K562 (cell line): Measurements from ENCODE around the gene MLXIPL.

Experiments used
- ATF2 ChIP-seq: sonication (generic); formaldehyde crosslinking; IDR thresholded peaks from 2 replicates; pipeline ENCODE4 v1.8.1; 2022; ENCODE audit warnings: missing genetic modification reagents
- CTCF ChIP-seq, 3 experiments: IDR thresholded peaks in 2 of 3; conservative IDR thresholded peaks in 1 of 3; 2 replicates each; pipeline ENCODE4 v1.5.1; 2011 to 2012; ENCODE audit warnings: low read length in 3 of 3, mild to moderate bottlenecking in 3 of 3, control low read depth in 2 of 3, improper control_type of control experiment in 1 of 3, inconsistent platforms in 1 of 3, low read depth in 1 of 3, mixed read lengths in 1 of 3, moderate library complexity in 1 of 3; ENCODE audit not compliant: insufficient read depth in 2 of 3
- EP300 ChIP-seq: IDR thresholded peaks from 2 replicates; pipeline ENCODE4 v1.6.1; 2012; ENCODE audit warnings: low read length, improper control_type of control experiment
- STAT6 ChIP-seq: sonication (generic); formaldehyde crosslinking; IDR thresholded peaks from 2 replicates; pipeline ENCODE4 v1.8.1; 2023; ENCODE audit warnings: mild to moderate bottlenecking, missing genetic modification reagents
- TCF7L2 ChIP-seq: fragments of 150-350 bp; IDR thresholded peaks from 2 replicates; pipeline ENCODE4 v1.6.1; 2016; ENCODE audit warnings: low read depth, mild to moderate bottlenecking, low read length, moderate library complexity

- no peak for TF ChIP-seq ATF2
- no peak for TF ChIP-seq EP300
- TF ChIP-seq STAT6 (CRISPR knock-in tag) = no peak
- TF ChIP-seq CTCF (IDR thresholded peaks at IDR 0.05 in 2 of 3, conservative IDR thresholded peaks at IDR 0.05 in 1 of 3; ENCODE audit: insufficient read depth in 2 of 3, low read depth in 1 of 3, low read length in 3 of 3) = no peak
- no peak for TF ChIP-seq TCF7L2
Observed at GRCh38 chr7:73631558-73631957, 7.2 kb upstream of the MLXIPL start.
